ENCODE data around the gene RPP30. TPM values are rescaled to one million over a fixed set of nuclear protein-coding genes. Genes with fewer than 3 reads are reported as not detected.

The RPP30 gene
- total and polyA plus RNA-seq, 2 experiments from 2014 or later: 89.7 to 142 TPM

- Histone ChIP-seq H2AFZ (no peak overlapping the region), H3K27ac (ENCODE audit: low read depth) (no peak overlapping the region), H3K4me3 (no peak overlapping the region), H3K4me2 (no peak overlapping the region), H3K27me3 (ENCODE audit: insufficient read depth) (no peaks in the 10 kb centered on the region), H3K36me3 (ENCODE audit: insufficient read depth) (peaks cover 13% of the 10 kb centered on the region), H3K79me2 (replicated peaks; ENCODE audit: insufficient read depth) (peaks cover 99% of the 10 kb centered on the region), H4K20me1 (replicated peaks; ENCODE audit: insufficient read depth) (no peaks in the 10 kb centered on the region; the same call in 1 of the 2 replicates), H3K4me1 (ENCODE audit: insufficient read depth) (peaks cover 6% of the 10 kb centered on the region), H3K9me2 (ENCODE audit: insufficient read depth) (no peaks in the 10 kb centered on the region), H3F3A (replicated peaks; ENCODE audit: low read depth) (no peaks in the 10 kb centered on the region)
- ATAC-seq (no peak), DNase-seq (ENCODE audit: low spot score) (no peak)
- peaks cover 6% of the 10 kb centered on the region; the same call in 1 of the 3 replicates for H3K4me1 Mint-ChIP-seq
- TF ChIP-seq REST (IDR thresholded peaks at IDR 0.05; ENCODE audit: unreplicated experiment): no peak
- TF ChIP-seq CREB1 (CRISPR knock-in tag; IDR thresholded peaks at IDR 0.05; ENCODE audit: low read depth): no peak
- TF ChIP-seq POLR2AphosphoS5 (IDR thresholded peaks at IDR 0.05; ENCODE audit: low read depth): no peak
- no peak for TF ChIP-seq EZH2phosphoT487 (IDR thresholded peaks at IDR 0.05; ENCODE audit: unreplicated experiment)
- no peak for TF ChIP-seq NANOG (IDR thresholded peaks at IDR 0.05; ENCODE audit: borderline replicate concordance)
- TF ChIP-seq JUNB (IDR thresholded peaks at IDR 0.05; ENCODE audit: unreplicated experiment): no peak
- H3K36me3 Mint-ChIP-seq (ENCODE audit: low read depth): peaks cover 44% of the 10 kb centered on the region
- no peak overlapping the region for H3K27ac Mint-ChIP-seq
- peaks cover 3% of the 10 kb centered on the region for H3K27me3 Mint-ChIP-seq (ENCODE audit: insufficient read depth, low read depth, poor library complexity)
- H3K4me3 Mint-ChIP-seq: no peak overlapping the region
- peaks cover 17% of the 10 kb centered on the region for H3K9me3 Mint-ChIP-seq
Measured at GRCh38 chr10:90845726-90846125, 26.0 kb upstream of the RPP30 start.

- Mint-ChIP-seq H3K27me3 (ENCODE audit: insufficient read depth, low read depth, poor library complexity) (peaks cover 5% of the 10 kb centered on the region), H3K36me3 (ENCODE audit: low read depth) (peaks cover 52% of the 10 kb centered on the region), H3K4me1 (peaks cover 6% of the 10 kb centered on the region; the same call in 1 of the 3 replicates), H3K27ac (no peak overlapping the region), H3K9me3 (peaks cover 28% of the 10 kb centered on the region), H3K4me3 (no peak overlapping the region)
- Histone ChIP-seq H3K27ac (ENCODE audit: low read depth) (no peak overlapping the region), H4K20me1 (replicated peaks; ENCODE audit: insufficient read depth) (no peaks in the 10 kb centered on the region; the same call in 1 of the 2 replicates), H3K27me3 (ENCODE audit: insufficient read depth) (no peaks in the 10 kb centered on the region), H3K4me1 (ENCODE audit: insufficient read depth) (peaks cover 6% of the 10 kb centered on the region), H3K4me2 (no peak overlapping the region), H3K4me3 (no peak overlapping the region), H3K36me3 (ENCODE audit: insufficient read depth) (peaks cover 14% of the 10 kb centered on the region), H3K79me2 (replicated peaks; ENCODE audit: insufficient read depth) (peaks cover 99% of the 10 kb centered on the region), H2AFZ (no peak overlapping the region), H3K9me2 (ENCODE audit: insufficient read depth) (no peaks in the 10 kb centered on the region), H3F3A (replicated peaks; ENCODE audit: low read depth) (no peaks in the 10 kb centered on the region)
- ATAC-seq (no peak), DNase-seq (ENCODE audit: low spot score) (no peak)
- no peak for TF ChIP-seq ETS1 (IDR thresholded peaks at IDR 0.05)
- no peak for TF ChIP-seq POLR2AphosphoS5 (IDR thresholded peaks at IDR 0.05; ENCODE audit: low read depth)
- TF ChIP-seq CTCF (conservative IDR thresholded peaks at IDR 0.05; ENCODE audit: low read depth in 2 of 2): no peak
- TF ChIP-seq REST (IDR thresholded peaks at IDR 0.05; ENCODE audit: unreplicated experiment): no peak
- TF ChIP-seq EZH2 (IDR thresholded peaks at IDR 0.05; ENCODE audit: low read depth, unreplicated experiment): no peak
- no peak for TF ChIP-seq ZNF114 (CRISPR knock-in tag; IDR thresholded peaks at IDR 0.05)
- TF ChIP-seq CREB1 (CRISPR knock-in tag; IDR thresholded peaks at IDR 0.05; ENCODE audit: low read depth): no peak
- TF ChIP-seq NANOG (IDR thresholded peaks at IDR 0.05; ENCODE audit: borderline replicate concordance): no peak
- no peak for TF ChIP-seq STAT1 (IDR thresholded peaks at IDR 0.05; ENCODE audit: unreplicated experiment)
- no peak for TF ChIP-seq EZH2phosphoT487 (IDR thresholded peaks at IDR 0.05; ENCODE audit: unreplicated experiment)
Measured at GRCh38 chr10:90846746-90847145, 25.0 kb upstream of the RPP30 start.

Data from GM23338 (cell line).